Testis (tissue), 2 donors: ENCODE results near the gene TM4SF4.
A peak's percentile ranks its signal among the peaks of the same experiment; 100 is the strongest.

Experiments used
- CTCF ChIP-seq, 3 experiments: fragments of 450-650 bp in 2 of 3; fragments of 200-600 bp in 1 of 3; sonication (generic) in 1 of 3; IDR thresholded peaks; one replicate each; pipeline ENCODE4 v1.5.1; 2016 to 2019; ENCODE audit warnings: antibody characterized with exemption in 3 of 3, mild to moderate bottlenecking in 2 of 3, moderate library complexity in 1 of 3
- POLR2A ChIP-seq: fragments of 450-650 bp; IDR thresholded peaks from one replicate; pipeline ENCODE4 v1.6.1; 2017; ENCODE audit warnings: antibody characterized with exemption, mild to moderate bottlenecking, moderate library complexity

GRCh38 chr3:149480326-149481017 is 6.0 kb downstream of the TM4SF4 start:
- TF ChIP-seq CTCF (IDR thresholded peaks at IDR 0.05) (peak; percentile 59 to 83 (median 75)), POLR2A (no peak)
